Spleen (tissue), 7 donors: ENCODE results near the gene RAPH1.

Experiments used
- POLR2AphosphoS5 ChIP-seq, 3 donors: sonication (generic); formaldehyde crosslinking; IDR thresholded peaks; one replicate each; pipeline ENCODE4 v1.5.1; 2017; ENCODE audit warnings: antibody characterized with exemption in 3 of 3
- TF ChIP-seq, protein P1 (sequence below), 11 experiments: fragments of 200-600 bp in 7 of 11; fragments of 450-650 bp in 4 of 11; sonication (generic) in 4 of 11; IDR thresholded peaks in 8 of 11; conservative IDR thresholded peaks in 3 of 11; 1 replicate in 7 of 11; 2 replicates in 4 of 11; pipeline versions ENCODE4 v1.4.0 to v1.8.0; 2016 to 2021; ENCODE audit warnings: antibody characterized with exemption in 11 of 11, inconsistent platforms in 4 of 11, mild to moderate bottlenecking in 1 of 11
- donor health status: DM: no; HTN: no; CAD: no; lungs with moderate emphysema.
- donor health status: DM: no; HTN: no; CAD: no.
- donor health status: DM: no; HTN: no; CAD: no.

DNA sequence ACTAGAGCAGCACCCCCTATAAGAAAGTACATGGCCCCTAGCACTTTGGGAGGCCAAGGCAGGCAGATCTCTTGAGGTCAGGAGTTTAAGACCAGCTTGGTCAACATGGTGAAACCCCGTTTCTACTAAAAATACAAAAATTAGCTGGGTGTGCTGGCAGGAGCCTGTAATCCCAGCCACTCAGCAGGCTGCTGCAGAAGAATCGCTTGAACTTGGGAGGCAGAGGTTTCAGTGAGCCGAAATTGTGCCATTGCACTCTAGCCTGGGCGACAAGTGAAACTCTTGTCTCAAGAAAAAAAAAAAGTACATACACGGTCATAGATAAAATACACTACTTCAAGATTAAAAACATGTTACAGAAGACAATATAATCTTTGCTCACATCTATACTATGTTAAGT is 63.8 kb downstream of the RAPH1 start:
- TF ChIP-seq, protein P1, sequence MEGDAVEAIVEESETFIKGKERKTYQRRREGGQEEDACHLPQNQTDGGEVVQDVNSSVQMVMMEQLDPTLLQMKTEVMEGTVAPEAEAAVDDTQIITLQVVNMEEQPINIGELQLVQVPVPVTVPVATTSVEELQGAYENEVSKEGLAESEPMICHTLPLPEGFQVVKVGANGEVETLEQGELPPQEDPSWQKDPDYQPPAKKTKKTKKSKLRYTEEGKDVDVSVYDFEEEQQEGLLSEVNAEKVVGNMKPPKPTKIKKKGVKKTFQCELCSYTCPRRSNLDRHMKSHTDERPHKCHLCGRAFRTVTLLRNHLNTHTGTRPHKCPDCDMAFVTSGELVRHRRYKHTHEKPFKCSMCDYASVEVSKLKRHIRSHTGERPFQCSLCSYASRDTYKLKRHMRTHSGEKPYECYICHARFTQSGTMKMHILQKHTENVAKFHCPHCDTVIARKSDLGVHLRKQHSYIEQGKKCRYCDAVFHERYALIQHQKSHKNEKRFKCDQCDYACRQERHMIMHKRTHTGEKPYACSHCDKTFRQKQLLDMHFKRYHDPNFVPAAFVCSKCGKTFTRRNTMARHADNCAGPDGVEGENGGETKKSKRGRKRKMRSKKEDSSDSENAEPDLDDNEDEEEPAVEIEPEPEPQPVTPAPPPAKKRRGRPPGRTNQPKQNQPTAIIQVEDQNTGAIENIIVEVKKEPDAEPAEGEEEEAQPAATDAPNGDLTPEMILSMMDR (IDR thresholded peaks at IDR 0.05 in 8 of 11, conservative IDR thresholded peaks at IDR 0.05 in 3 of 11), result no peak
- TF ChIP-seq POLR2AphosphoS5 (IDR thresholded peaks at IDR 0.05), result no peak
